Measurements from ENCODE around the gene SPRED2. TPM values are rescaled to one million over a fixed set of nuclear protein-coding genes. Genes with fewer than 3 reads are reported as not detected.
A peak's percentile ranks its signal among the peaks of the same experiment; 100 is the strongest.

SPRED2 gene
- total and polyA plus RNA-seq, 2 of the 8 experiments (the other 6 are each of a cell fraction or from before 2014, with no cell fraction given), result 15.3 to 22.5 TPM

- Histone ChIP-seq H2BK5ac (ENCODE audit: low read depth, low read length) (no peak overlapping the region), H3K4ac (replicated peaks; ENCODE audit: insufficient read length, low read depth, low read length) (no peak overlapping the region), H2AFZ (ENCODE audit: low read length) (no peak overlapping the region), H2BK120ac (replicated peaks; ENCODE audit: low read depth, low read length) (no peak overlapping the region), H3K36me3 (ENCODE audit: control insufficient read depth in 2 of 4, insufficient read depth in 4 of 4, low read length in 3 of 4) (no peaks in the 10 kb centered on the region), H3K9ac (replicated peaks in 1 of 4; ENCODE audit: extremely low read depth in 1 of 4, low read depth in 3 of 4, low read length in 3 of 4) (no peak overlapping the region), H4K8ac (ENCODE audit: extremely low read depth, insufficient read depth, low read length) (no peak overlapping the region), H3K4me2 (ENCODE audit: insufficient read depth in 1 of 2, low read depth in 2 of 2, low read length in 2 of 2) (no peak overlapping the region), H4K5ac (ENCODE audit: insufficient read length, low read depth, low read length) (no peak overlapping the region), H3K27me3 (replicated peaks in 1 of 4; ENCODE audit: control insufficient read depth in 3 of 4, extremely low read depth in 1 of 4, insufficient read depth in 3 of 4, low read length in 3 of 4) (no peaks in the 10 kb centered on the region), H3K9me3 (ENCODE audit: insufficient read depth in 2 of 2, low read depth in 1 of 2, low read length in 1 of 2) (no peaks in the 10 kb centered on the region), H2AK5ac (ENCODE audit: low read depth, low read length) (no peak overlapping the region), H2BK12ac (ENCODE audit: low read depth, low read length) (no peak overlapping the region), H3K4me1 (replicated peaks in 1 of 4; ENCODE audit: control insufficient read depth in 3 of 4, insufficient read depth in 4 of 4, low read length in 3 of 4) (peaks cover 0 to 9% (median 2%) of the 10 kb centered on the region in 4 experiments; a peak in 4 of 7 replicates), H2BK15ac (ENCODE audit: low read length) (no peak overlapping the region), H3K4me3 (ENCODE audit: extremely low read depth in 1 of 4, insufficient read depth in 2 of 4, low read depth in 3 of 4, low read length in 4 of 4) (no peak overlapping the region), H3K14ac (ENCODE audit: insufficient read length) (no peak overlapping the region), H3K56ac (replicated peaks; ENCODE audit: insufficient read length, low read depth, low read length) (no peak overlapping the region), H3K23me2 (ENCODE audit: low read depth, low read length) (no peaks in the 10 kb centered on the region), H3K23ac (ENCODE audit: insufficient read length) (no peak overlapping the region), H4K91ac (replicated peaks; ENCODE audit: insufficient read length, low read length) (no peak overlapping the region), H3K18ac (ENCODE audit: extremely low read depth, low read length) (no peak overlapping the region), H3K79me1 (ENCODE audit: low read depth, low read length) (peaks cover 7% of the 10 kb centered on the region; the same call in 1 of the 2 replicates), H2BK20ac (ENCODE audit: low read length) (no peak overlapping the region), H3K79me2 (ENCODE audit: control insufficient read depth in 1 of 2, insufficient read depth in 2 of 2, low read length in 2 of 2) (no peaks in the 10 kb centered on the region; a peak in 1 of 4 replicates), H4K20me1 (replicated peaks in 1 of 2; ENCODE audit: control insufficient read depth in 1 of 2, insufficient read depth in 2 of 2, low read length in 2 of 2) (peaks cover 1 to 10% of the 10 kb centered on the region in 2 experiments), H3K27ac (ENCODE audit: low read depth, low read length) (no peak overlapping the region)
- TF ChIP-seq RXRA (IDR thresholded peaks at IDR 0.05; ENCODE audit: insufficient read depth, low read depth, low read length), result no peak
- peak; percentile 20; the same call in 1 of the 2 replicates for TF ChIP-seq CEBPB (IDR thresholded peaks at IDR 0.05; ENCODE audit: low read depth, low read length)
- ChIA-PET CTCF (ENCODE audit: partially characterized antibody) (interaction anchor here (2.4 to 2.7 kb wide), 2 partner anchors 15 to 17 kb away, joined by 9 to 22 read pairs; no protein-coding TSS in a partner anchor), POLR2A (ENCODE audit: partially characterized antibody) (no interaction called here)
- WGBS, 2 experiments (ENCODE audit: extremely low coverage in 1 of 2, insufficient coverage in 1 of 2, insufficient read length in 1 of 2, insufficient replicate concordance in 2 of 2, low coverage in 1 of 2, low lambda C conversion rate in 2 of 2, missing lambda C conversion rate in 1 of 2), result 86% methylated on average over 4 of the region's 4 CpGs; no CpG with 5 or more reads in 1 of the 2 experiments
- DNase-seq (ENCODE audit: low read depth in 1 of 2, low spot score in 2 of 2), result no peak
- FAIRE-seq, result no peak
These were observed 64.9 kb downstream of the SPRED2 start for GRCh38 chr2:65367524-65367923.

Data from H1 (cell line).